Tibial nerve (tissue), 4 donors: ENCODE data around the gene TMEM63A.

Experiments used
- EP300 ChIP-seq, 2 donors: sonication (generic); formaldehyde crosslinking; IDR thresholded peaks; one replicate each; pipeline ENCODE4 v1.6.1; 2017; ENCODE audit warnings: antibody characterized with exemption in 2 of 2, mild to moderate bottlenecking in 1 of 2
- POLR2A ChIP-seq, 2 donors: fragments of 450-650 bp; IDR thresholded peaks; one replicate each; pipeline ENCODE4 v1.6.1; 2017; ENCODE audit warnings: antibody characterized with exemption in 2 of 2, mild to moderate bottlenecking in 2 of 2, moderate library complexity in 2 of 2
- TF ChIP-seq, protein P1 (sequence below), 5 experiments: fragments of 200-600 bp in 3 of 5; fragments of 450-650 bp in 2 of 5; sonication (generic) in 3 of 5; IDR thresholded peaks; one replicate each; pipeline ENCODE4 v1.5.1; 2016 to 2019; ENCODE audit warnings: antibody characterized with exemption in 5 of 5, mild to moderate bottlenecking in 3 of 5, moderate library complexity in 2 of 5

DNA sequence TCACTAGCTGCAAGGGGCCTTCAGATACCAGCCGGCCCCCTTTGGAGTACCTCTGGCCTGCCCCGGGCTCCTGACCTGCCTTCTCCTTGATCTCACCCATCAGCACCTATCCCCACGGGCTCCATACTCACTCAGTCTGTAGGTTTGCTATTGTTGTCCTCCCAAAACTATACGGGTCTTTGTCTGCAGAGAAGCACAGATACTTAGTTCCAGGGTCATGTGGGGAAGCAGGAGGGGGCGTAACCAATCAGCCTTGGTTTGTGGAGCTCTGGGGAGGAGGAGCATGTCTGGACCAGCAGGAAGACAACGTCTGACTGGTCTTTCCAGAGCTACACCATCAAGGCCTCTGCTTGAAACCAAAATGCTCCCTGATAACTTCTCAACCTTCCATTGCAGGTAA, 15.2 kb downstream of the TMEM63A start:
- TF ChIP-seq, protein P1, sequence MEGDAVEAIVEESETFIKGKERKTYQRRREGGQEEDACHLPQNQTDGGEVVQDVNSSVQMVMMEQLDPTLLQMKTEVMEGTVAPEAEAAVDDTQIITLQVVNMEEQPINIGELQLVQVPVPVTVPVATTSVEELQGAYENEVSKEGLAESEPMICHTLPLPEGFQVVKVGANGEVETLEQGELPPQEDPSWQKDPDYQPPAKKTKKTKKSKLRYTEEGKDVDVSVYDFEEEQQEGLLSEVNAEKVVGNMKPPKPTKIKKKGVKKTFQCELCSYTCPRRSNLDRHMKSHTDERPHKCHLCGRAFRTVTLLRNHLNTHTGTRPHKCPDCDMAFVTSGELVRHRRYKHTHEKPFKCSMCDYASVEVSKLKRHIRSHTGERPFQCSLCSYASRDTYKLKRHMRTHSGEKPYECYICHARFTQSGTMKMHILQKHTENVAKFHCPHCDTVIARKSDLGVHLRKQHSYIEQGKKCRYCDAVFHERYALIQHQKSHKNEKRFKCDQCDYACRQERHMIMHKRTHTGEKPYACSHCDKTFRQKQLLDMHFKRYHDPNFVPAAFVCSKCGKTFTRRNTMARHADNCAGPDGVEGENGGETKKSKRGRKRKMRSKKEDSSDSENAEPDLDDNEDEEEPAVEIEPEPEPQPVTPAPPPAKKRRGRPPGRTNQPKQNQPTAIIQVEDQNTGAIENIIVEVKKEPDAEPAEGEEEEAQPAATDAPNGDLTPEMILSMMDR (IDR thresholded peaks at IDR 0.05), result no peak
- TF ChIP-seq POLR2A (IDR thresholded peaks at IDR 0.05), result no peak
- no peak for TF ChIP-seq EP300 (IDR thresholded peaks at IDR 0.05)
